Stimulated activated CD8-positive, alpha-beta memory T cell treated with anti-CD3 and anti-CD28 coated beads, Interleukin-2, amount 100 ng/mL, for 1 hour (primary cell): Measurements from ENCODE around the gene FBXL17.

Source experiments
- DNase-seq, 2 donors: peaks; one replicate each; pipeline ENCODE4 v3.0.0-alpha.2; 2020; ENCODE audit warnings: low read depth in 2 of 2

The FBXL17 gene

DNA sequence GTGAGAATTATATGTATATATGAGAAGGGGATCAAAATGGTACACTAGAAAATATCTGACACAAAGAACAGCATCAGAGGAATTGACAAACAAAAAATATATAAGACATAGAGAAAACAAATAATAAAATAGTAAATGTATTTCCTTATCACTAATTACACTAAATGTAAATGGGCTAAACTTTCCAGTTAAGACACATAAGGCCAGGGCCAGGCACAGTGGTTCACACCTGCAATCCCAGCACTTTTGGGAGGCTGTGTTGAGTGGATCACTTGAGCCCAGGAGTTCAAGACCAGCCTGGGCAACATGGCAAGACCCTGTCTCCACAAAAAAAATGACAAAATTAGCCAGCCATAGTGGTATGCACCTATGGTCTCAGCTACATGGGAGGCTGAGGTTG is 8.5 kb downstream of the FBXL17 start:
- no peak for DNase-seq

DNA sequence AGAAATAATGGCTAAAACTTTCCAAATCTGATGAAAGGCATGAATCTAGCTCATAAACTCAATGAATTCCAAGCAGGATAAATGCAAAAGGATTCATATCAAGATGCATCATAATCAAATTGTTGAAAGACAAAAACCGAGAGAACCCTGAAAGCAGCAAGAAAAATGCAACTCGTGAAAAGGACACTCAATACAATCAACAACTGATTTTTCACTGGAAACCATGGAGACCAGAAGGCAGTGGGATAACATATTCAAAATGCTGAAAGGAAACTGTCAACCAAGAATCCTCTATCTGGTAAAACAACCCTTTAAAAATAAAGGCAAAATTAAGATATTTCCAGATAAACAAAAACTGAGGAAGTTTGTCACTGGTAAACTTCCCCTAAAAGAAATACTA is 9.5 kb downstream of the FBXL17 start:
- DNase-seq = no peak

DNA sequence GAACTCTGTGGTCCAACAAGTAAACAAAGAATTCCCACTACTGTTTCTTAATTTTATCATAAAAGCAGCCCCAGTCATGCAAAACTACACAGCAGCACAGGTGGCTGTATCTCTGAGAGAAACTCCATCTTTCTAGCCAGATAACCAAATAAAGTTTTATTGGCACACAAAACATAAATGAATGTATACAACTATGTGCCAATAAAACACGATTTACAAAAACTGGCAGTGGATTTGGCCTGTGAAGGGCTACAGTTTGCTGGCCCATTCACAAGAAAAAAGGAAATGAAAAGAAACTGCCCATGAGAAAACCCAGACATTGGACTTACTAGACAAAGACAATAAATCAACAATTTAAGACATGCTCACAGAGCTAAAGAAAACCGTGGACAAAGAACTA is 10.6 kb downstream of the FBXL17 start:
- no peak for DNase-seq

DNA sequence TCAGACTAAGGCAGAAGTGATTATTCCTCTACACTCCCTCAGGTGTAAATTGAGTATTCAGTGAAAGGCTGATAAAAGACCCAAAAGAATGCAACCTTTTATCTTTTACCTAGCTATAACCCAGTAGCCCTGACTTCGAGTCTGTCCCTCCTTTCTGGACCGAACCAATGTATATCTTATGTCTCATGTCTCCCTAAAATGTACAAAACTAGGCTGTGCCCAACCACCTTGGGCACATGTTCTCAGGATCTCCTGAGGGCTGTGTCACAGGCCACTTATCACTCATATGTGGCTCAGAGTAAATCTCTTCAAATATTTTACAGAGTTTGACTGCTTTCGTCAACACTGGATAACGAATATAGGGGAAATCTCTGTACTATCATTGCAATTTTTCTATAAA is 12.7 kb downstream of the FBXL17 start:
- DNase-seq = no peak

DNA sequence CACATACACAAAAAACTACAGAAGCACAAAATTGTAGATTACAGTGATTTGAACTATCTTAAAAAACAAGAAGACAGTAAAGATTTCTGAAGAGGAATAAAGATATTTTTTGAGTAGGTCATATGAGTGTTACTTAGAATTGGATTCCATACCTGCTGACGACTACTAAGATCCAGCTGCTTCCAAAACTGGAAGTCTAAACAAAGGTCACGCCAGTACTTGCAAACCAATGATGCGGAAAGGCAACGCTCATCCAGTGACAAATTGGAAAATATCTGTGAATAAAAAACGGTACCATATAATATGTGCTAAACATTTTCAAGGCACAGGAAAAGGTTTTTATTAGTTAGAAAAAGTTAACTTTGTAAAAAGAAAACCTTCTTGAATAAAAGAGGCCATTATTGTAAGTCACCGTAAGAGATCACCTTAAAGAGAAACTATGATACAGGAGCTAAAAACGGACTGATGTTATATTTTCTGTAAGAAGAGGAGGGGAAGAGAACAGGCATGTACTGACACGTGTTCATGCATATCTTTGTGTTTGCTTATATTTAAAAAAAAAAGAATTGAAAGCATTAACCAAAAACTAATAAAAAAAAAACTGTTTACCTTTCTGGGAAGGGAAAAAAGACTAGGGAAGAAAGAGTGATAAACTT is 14.1 kb downstream of the FBXL17 start:
- no peak for DNase-seq

DNA sequence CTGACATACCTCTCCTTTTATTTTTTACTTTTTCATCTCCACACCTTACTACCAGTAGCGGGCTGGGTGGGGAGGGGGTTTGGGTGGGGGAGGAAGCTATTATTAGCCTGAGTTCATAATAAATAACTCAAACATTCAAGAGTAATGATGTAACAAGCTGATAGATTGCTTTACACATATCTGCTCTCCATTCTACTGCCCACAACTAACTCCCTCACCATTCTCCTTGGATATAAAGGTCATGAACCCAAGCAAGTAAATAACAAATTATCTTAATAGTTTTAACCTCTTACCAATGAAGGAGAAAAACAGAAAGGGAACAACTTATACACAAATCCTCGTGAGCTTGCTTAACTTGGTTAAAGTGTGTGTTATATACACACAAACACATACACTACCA is 15.4 kb downstream of the FBXL17 start:
- no peak for DNase-seq

DNA sequence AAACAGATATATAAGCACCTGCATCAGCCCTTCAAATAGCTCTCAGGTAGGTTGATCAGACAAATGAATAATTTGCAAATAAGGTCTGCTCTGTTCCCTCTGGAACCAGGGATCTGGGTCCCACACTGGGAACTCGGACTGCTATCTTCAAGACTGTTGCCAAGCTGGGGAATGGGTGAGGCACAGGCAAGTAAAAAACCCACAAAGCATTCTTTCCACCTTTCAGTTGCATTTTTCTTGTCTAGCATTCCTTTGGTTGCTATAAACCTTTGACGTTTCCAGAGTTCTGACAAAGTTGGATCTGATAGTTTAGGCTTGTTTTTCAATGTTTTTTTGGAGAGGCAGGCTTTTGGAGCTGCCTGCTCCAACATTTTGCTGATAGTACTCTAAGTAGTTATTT is 20.1 kb downstream of the FBXL17 start:
- DNase-seq = no peak

DNA sequence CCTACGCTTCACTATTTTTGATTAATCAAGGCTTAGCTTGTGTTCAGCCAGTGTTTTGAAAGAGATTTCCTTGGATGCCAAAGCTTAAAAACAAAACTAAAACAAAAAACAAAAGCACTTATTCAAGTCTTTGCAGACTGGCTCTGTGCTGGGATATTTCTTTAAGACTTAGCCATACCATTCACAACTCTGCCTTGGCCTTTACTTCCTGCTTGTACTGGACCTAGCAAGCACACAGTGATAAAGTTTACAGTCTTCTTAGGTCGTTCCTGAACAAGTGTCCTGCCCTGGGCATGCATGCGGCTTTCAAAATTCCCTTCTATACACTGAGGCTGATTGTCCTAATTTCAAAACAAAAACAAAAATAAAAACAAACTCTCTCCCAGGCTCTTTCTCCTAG is 20.7 kb downstream of the FBXL17 start:
- no peak for DNase-seq

DNA sequence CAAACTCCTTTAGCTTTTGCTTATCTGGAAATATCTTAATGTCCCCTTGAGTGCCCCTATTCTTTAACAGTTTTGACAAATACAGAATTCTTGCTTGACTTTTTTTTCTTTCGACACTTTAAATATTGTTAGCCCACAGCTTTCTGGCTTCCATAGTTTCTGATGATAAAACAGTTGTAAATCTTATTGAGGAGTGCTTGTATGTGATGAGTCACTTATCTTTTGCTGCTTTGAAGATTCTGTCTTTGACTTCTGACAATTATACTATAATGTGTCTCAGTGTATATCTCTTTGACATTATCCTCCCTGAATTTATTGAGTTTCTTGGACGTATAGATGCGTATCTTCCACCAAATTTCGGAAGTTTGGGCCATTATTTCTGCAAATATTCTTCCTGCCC is 21.6 kb downstream of the FBXL17 start:
- no peak for DNase-seq

DNA sequence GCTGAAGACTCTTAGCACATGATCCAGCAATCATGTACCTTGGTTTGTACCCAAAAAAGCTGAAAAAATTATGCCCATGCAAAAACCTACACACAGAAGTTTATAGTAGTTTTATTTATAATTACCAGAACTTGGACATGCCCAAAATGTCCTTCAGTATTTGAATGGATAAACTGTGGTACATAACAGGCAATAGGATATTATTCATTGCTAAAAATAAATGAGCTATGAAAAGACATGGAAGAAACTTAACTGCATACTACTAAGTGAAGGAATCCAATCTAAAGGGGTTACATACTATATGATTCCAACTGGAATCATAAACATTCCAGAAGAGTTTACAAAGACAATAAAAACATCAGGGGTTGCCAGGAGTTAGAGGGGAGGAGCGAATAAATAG is 25.6 kb downstream of the FBXL17 start:
- DNase-seq = no peak

DNA sequence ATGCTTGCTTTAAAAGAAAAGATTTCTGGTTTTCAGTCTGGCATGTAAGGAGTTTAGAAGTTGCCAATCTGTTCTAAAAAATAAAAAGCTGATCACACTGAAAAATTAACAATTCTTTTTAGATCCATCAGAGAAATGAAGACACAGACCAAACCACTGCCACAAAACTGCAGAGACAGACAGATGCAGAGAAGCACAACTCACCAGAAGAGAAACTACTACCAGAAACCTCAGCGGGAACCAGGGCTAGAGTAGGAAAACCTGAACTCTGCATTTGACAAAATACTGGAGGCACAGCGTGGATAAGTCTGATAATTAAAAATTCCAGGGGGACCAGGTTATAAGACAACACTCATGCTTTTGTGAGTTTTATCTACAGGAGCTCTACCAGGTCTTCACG is 28.8 kb downstream of the FBXL17 start:
- DNase-seq = no peak

DNA sequence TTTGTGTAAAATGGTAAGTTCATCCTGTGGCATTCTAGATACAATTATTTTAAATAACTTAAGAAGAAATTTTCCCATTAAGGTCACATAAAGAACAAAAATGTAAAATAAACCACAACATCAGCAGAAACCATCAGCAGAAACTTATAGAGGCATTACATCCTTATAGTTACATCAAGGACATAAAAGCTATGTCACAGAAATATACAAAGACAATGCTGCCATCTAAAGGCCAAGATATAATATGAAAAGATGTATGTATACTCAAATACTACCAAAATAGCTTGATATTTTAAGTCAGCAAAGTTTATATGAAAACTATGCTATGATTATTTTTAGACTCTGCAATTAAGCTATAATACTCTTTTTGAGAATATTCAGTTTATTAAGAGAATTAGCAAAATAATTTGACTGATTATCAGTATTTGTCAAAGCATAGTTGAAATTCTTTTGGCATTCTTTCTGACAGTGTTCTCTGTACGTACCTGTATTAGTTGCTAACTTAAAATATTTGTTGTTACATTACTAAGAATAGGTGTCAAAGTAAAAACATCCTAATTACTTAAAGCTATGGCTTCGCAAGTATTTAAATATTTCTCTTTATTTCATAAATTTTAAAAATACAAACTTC is 36.2 kb downstream of the FBXL17 start:
- no peak for DNase-seq

DNA sequence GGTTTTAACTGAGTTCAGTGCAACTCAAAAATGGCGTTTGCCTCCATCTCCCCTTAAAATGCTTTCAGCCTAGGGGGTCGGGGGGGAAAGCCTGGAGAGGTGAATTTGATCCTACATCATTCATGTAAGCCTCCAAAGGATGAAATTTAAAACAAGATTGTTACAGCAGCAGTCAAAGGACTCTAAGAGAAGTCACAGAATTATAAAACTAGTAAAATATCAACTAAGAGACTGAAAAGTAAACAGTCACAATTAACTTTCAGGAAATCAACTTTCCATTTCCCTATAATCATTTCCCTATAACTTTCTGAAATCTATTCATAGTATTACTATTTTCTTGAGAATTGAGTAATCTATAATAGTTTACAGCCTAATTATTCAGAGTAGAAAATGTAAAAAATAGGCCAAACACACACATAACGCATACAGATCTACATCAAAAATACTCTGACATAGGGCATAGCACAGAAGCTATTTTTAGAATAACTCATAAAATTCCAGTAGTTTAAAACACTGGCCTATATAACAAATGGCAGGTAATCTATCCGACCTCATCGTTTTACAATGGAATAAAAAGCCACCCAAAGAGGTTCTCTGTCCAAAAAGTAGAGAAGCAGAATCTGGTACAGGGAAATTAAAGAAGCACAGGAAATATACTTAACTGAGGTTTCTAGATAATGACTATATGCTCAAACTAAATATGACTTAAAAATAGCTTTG is 37.6 kb downstream of the FBXL17 start:
- DNase-seq = no peak

DNA sequence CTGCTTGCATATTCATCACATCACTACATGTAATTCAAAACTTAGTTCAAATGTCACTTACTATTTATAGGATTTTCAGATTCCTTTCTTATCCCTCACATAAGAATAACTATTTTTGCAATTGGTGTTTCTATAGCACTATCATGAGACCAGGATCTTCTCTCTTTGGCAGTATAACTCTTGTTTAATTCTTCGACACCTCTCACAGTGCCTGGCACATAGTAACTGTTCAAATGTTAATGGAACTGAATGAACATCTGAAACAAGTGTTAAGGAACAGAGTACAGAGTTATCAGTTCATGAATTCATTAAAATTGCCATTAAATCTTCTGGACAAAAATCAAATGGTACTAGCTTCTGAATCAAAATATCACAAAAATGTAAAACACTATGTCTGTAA is 40.0 kb downstream of the FBXL17 start:
- DNase-seq = no peak

DNA sequence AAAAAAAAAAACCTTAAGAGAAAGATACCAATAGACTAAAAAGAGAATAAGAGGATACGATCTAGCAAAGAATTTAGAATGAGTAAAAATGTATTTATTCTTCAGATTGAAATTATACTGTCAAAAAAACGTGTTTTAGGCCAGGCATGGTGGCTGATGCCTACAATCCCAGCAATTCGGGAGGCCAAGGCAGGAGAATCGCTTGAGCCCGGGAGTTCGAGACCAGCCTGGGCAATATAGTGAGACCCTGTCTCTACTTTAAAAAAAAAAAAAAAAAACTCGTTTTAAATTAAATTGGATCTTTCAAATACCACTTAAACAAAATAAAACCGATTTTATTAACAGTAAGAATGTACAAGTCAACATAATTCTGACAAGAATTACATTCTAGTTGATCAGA is 41.8 kb downstream of the FBXL17 start:
- no peak for DNase-seq

DNA sequence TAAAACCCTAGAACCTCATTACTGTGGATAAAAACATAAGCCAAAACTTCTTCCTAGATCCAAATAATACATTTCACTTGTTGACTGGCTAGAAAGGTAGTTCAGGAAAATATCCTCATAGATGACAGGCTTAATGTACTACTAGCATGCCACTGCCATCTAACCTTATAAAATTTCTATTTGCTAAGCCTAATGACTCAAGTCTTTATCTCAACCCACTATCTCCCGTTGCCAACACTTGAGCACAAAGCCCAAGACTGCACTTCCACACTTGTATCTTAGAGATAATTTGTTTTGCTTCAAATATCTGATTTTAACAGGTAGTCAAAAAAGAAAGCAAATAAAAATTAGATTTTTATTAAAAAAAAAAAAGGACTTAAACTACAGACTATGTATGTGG is 42.7 kb downstream of the FBXL17 start:
- no peak for DNase-seq

DNA sequence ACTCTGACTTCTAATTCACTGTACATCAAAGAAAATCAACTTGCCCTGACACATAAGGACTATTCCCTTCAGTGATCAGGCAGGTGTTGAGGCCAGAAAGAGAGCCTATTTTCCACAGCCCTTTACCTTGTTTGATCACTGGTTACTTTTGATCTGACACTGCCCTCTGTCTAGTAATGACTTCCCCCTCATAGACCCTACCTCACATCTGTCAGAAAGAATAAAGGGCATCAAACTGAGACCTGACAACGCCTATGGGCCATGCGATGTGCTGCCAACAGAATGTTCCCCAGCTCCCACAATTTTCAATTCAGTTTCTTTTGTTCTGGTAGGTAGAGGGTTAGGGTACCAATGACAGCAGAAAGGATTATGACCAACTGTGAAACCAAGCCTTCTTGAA is 47.7 kb downstream of the FBXL17 start:
- no peak for DNase-seq

DNA sequence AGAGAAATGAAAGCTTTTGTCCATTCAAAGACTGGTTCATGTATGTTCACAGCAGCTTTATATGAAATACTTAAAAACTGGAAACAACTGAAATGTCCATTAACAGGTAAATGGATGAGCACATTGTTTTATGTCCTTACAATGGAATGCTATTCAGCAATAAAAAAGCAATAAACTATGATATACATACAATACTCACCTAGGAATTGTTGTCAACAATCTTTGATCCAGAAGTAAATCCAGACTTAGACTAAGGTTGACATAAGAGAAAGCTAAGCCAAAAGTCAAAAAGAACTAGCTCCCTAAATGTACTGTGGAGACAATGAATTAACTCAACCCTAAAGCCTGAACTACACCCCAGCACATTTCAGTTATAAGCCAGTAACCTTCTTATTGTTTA is 54.9 kb downstream of the FBXL17 start:
- no peak for DNase-seq

DNA sequence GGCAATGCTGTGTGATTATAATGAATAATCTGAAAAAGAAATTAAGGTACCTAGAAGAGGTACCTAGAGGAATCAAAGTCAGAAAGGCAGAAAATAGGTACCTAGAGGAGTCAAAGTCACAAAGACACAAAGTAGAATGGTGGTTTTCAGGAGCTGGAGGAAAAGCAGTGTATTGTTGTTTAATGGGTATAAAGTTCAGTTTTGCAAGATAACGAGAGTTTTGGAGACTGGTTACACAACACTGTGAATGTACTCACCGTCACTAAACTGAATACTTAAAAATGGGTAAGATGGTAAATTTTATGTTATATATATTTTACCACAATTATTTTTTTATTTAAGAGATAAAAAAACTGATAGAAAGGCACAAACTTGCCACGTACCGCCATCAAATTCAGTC is 57.0 kb downstream of the FBXL17 start:
- no peak for DNase-seq

DNA sequence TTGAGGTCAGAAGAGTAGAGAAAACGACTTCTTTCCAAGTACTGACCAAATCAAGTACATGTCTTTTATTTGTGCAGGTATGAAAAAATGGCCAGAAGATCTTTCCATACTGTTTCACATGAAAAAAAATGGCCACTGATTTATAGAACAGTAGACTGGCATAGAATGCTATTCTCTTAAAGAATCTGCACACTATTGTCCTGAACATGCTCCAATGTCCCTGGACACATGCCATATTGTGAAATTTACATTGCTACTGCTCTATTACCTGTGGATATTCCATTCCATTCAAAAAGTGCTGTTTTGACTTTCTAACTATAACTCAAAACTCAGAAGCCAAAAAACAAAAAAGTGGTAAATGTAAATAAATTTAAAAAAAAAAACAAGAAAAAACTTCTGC is 60.6 kb downstream of the FBXL17 start:
- DNase-seq = no peak

DNA sequence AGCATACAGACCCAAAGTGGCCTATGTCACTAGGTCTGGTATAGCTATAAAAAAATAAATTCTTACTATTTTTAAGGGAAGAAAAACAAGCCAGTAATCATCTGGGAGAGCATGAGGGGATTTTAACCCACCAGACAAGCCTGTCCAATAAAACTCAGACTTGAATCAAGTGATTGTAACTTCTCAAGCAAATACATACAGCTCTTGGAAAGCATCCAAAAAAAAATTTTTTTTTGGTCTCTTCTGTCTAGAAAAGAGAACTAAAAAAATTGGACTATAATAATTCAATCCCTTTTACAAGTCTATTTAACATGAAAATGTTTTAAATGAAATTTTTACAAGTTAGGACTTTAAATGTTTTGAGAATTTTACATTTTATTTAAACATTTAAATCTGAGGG is 61.7 kb downstream of the FBXL17 start:
- no peak for DNase-seq

DNA sequence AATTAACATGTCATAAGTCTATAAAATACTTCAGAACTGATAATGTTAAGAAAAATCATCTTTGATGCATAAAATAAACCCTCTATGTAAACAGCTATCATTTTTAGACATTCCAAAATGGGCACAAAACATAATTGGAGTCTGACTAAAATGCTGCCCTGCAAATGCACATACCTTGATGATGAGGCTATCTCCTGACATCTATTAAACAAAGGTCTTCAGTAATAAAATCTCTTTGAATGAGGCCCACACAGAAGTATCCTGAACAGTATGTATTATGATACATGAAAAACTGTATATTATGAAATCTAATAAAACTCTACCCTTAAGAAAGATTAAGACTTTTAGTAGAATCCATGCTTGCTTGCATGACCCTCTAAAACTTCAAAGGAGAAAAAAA is 66.1 kb downstream of the FBXL17 start:
- no peak for DNase-seq

DNA sequence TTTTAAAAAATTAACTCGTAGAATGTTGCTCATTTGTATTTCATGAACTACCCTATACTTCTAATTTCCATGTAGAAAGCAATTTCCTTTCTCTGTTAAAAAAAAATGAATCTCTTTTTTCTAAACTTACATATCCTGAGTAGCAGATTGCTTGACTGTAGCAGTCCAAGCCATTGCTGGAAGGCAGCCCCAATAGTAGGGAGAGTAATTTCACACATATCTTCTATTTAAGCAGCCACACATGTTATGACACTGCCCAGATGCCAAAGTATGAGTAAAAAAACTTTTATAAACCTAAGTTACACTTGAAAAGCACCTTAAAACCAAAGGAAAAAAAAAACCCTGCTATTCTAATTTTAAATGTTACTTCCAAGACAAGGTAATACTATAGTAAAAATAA is 69.6 kb downstream of the FBXL17 start:
- no peak for DNase-seq

DNA sequence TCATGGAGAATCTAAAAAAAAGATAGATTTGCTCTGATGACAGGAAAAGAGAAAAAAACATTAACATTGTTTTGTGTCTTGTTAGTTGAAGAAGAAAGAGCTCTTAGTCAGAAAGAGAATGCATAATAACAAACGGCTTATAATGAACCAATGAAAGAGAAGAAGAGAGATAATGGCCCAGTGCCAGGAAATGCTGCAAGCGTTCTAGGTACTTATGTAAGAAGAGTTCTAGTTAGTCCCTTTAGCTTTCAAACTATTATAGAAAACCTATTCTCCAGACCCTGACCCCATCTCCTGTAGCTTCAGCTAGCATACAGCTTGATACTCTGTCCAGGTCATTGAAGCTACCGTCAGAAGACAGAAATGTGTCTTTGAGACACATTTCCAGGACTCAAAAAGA is 70.2 kb downstream of the FBXL17 start:
- no peak for DNase-seq
